GM23338 (cell line): ENCODE results near the gene PBX3. TPM values are rescaled to one million over a fixed set of nuclear protein-coding genes. Genes with fewer than 3 reads are reported as not detected.

Experiments used
- ATAC-seq: fragments of 200-7000 bp; cut with Tn5 transposase; 3 replicates; pipeline ENCODE4 v1.9.1; 2020
- DNase-seq: peaks from one replicate; pipeline ENCODE4 v3.0.0-alpha.2; 2015; ENCODE audit warnings: low spot score
- H2AFZ ChIP-seq: fragments of 200-600 bp; sonication (generic); 2 replicates; pipeline ENCODE4 v1.8.0; 2016; ENCODE audit warnings: antibody characterized with exemption, mild to moderate bottlenecking, moderate library complexity
- H3F3A ChIP-seq: fragments of 200-600 bp; sonication (generic); replicated peaks from 2 replicates; pipeline ENCODE4 v1.8.0; 2017; ENCODE audit warnings: antibody characterized with exemption, mixed run types, low read depth
- H3K27ac ChIP-seq: fragments of 200-600 bp; sonication (generic); 2 replicates; pipeline ENCODE4 v1.6.1; 2016; ENCODE audit warnings: low read depth
- H3K27me3 ChIP-seq: fragments of 200-600 bp; sonication (generic); 2 replicates; pipeline ENCODE4 v1.8.0; 2016; ENCODE audit warnings: mild to moderate bottlenecking, mixed run types, moderate library complexity; ENCODE audit not compliant: insufficient read depth
- H3K36me3 ChIP-seq: fragments of 200-600 bp; sonication (generic); 2 replicates; pipeline ENCODE4 v1.8.0; 2016; ENCODE audit warnings: mild to moderate bottlenecking; ENCODE audit not compliant: insufficient read depth
- H3K4me1 ChIP-seq: fragments of 200-600 bp; sonication (generic); 2 replicates; pipeline ENCODE4 v1.8.0; 2016; ENCODE audit warnings: mild to moderate bottlenecking, moderate library complexity; ENCODE audit not compliant: insufficient read depth
- H3K4me2 ChIP-seq: fragments of 200-600 bp; sonication (generic); 2 replicates; pipeline ENCODE4 v1.7.1; 2017; ENCODE audit warnings: mixed run types
- H3K4me3 ChIP-seq: fragments of 200-600 bp; sonication (generic); 2 replicates; pipeline ENCODE4 v1.6.1; 2016; ENCODE audit warnings: mixed run types
- H3K79me2 ChIP-seq: fragments of 200-600 bp; sonication (generic); replicated peaks from 2 replicates; pipeline ENCODE4 v1.8.0; 2017; ENCODE audit warnings: mild to moderate bottlenecking; ENCODE audit not compliant: insufficient read depth
- H3K9me2 ChIP-seq: fragments of 200-600 bp; sonication (generic); 2 replicates; pipeline ENCODE4 v1.8.0; 2017; ENCODE audit not compliant: insufficient read depth
- H4K20me1 ChIP-seq: fragments of 200-600 bp; sonication (generic); replicated peaks from 2 replicates; pipeline ENCODE4 v1.8.0; 2017; ENCODE audit warnings: mild to moderate bottlenecking; ENCODE audit not compliant: insufficient read depth
- H3K27ac Mint-ChIP-seq: 2 replicates; pipeline ENCODE4 v1.8.0; 2020; ENCODE audit warnings: inconsistent platforms, mild to moderate bottlenecking, moderate library complexity, mixed read lengths
- H3K27me3 Mint-ChIP-seq: 3 replicates; pipeline ENCODE4 v1.8.0; 2022; ENCODE audit warnings: low read depth, mild to moderate bottlenecking, moderate library complexity, mixed read lengths, inconsistent platforms; ENCODE audit not compliant: insufficient read depth, poor library complexity
- H3K36me3 Mint-ChIP-seq: 3 replicates; pipeline ENCODE4 v1.8.0; 2021; ENCODE audit warnings: low read depth, mild to moderate bottlenecking, inconsistent platforms, moderate library complexity, mixed read lengths
- H3K4me1 Mint-ChIP-seq: 3 replicates; pipeline ENCODE4 v1.8.0; 2020; ENCODE audit warnings: mild to moderate bottlenecking, inconsistent platforms, mixed read lengths
- H3K4me3 Mint-ChIP-seq: 3 replicates; pipeline ENCODE4 v1.8.0; 2021; ENCODE audit warnings: moderate library complexity, mild to moderate bottlenecking, inconsistent platforms, mixed read lengths
- H3K9me3 Mint-ChIP-seq: 3 replicates; pipeline ENCODE4 v1.8.0; 2020; ENCODE audit warnings: moderate library complexity, mild to moderate bottlenecking, inconsistent platforms, mixed read lengths
- CREB1 ChIP-seq: fragments of 250-450 bp; sonication (Bioruptor Pico); IDR thresholded peaks from 2 replicates; pipeline ENCODE4 v1.5.0; 2020; ENCODE audit warnings: low read depth, mild to moderate bottlenecking, moderate library complexity
- EZH2 ChIP-seq: fragments of 200-600 bp; sonication (generic); IDR thresholded peaks from one replicate; pipeline ENCODE4 v1.8.0; 2017; ENCODE audit warnings: antibody characterized with exemption, mild to moderate bottlenecking, low read depth; ENCODE audit not compliant: unreplicated experiment
- EZH2phosphoT487 ChIP-seq: fragments of 200-600 bp; sonication (generic); IDR thresholded peaks from one replicate; pipeline ENCODE4 v1.8.1; 2018; ENCODE audit warnings: antibody characterized with exemption; ENCODE audit not compliant: unreplicated experiment
- NANOG ChIP-seq: IDR thresholded peaks from 2 replicates; pipeline ENCODE4 v1.6.1; 2016; ENCODE audit warnings: antibody characterized with exemption, borderline replicate concordance
- STAT1 ChIP-seq: IDR thresholded peaks from one replicate; pipeline ENCODE4 v1.6.1; 2016; ENCODE audit warnings: antibody characterized with exemption; ENCODE audit not compliant: unreplicated experiment
- ZNF331 ChIP-seq: fragments of 250-450 bp; sonication (Bioruptor Pico); IDR thresholded peaks from 2 replicates; pipeline ENCODE4 v1.5.0; 2020; ENCODE audit warnings: low read depth, mild to moderate bottlenecking, moderate library complexity
- polyA plus RNA-seq: library from polyadenylated mRNA; unstranded; fragments of >200 nt; fragmentation: Nextera tagmentation; extraction: Ambion mirVana; gene quantifications from 2 replicates; pipeline ENCODE4 v1.2.1, GENCODE V29; 2016
- total RNA-seq: library from RNA; depleted of rRNA; stranded (reverse); fragments of >200 nt; shearing (Covaris generic); gene quantifications from 2 replicates; pipeline ENCODE4 v1.2.3, GENCODE V29; 2014
- TF ChIP-seq, protein P1 (sequence below): fragments of 250-450 bp; sonication (Bioruptor Pico); IDR thresholded peaks from 2 replicates; pipeline ENCODE4 v1.5.0; 2020; ENCODE audit warnings: mild to moderate bottlenecking, moderate library complexity
- TF ChIP-seq, protein P2 (sequence below): IDR thresholded peaks from 2 replicates; pipeline ENCODE4 v1.6.1; 2016; ENCODE audit warnings: antibody characterized with exemption
- TF ChIP-seq, protein P3 (sequence below): IDR thresholded peaks from one replicate; pipeline ENCODE4 v1.6.1; 2018; ENCODE audit warnings: antibody characterized with exemption; ENCODE audit not compliant: unreplicated experiment

The PBX3 gene
- total and polyA plus RNA-seq, 2 experiments from 2014 or later: 28.9 to 50.5 TPM

DNA sequence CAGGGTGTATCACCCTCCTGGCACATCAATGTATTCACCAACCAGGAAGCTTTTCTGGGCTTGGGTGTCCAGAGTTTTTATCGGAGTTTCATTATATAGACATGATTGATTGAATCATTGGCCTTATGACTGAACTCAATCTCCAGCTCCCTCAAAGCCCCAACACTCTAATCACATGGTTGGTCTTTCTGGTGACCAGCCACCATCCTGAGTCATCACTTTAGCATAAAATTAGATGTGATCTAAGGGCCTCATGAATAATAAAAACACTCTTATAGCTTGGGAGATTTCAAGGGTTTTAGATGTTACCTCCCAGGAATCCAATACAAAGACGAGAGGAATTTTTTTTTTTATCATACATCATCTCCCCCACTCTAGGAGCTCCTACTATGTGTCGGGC lies 7.7 kb upstream of the PBX3 start (continued):
- TF ChIP-seq, protein P1, sequence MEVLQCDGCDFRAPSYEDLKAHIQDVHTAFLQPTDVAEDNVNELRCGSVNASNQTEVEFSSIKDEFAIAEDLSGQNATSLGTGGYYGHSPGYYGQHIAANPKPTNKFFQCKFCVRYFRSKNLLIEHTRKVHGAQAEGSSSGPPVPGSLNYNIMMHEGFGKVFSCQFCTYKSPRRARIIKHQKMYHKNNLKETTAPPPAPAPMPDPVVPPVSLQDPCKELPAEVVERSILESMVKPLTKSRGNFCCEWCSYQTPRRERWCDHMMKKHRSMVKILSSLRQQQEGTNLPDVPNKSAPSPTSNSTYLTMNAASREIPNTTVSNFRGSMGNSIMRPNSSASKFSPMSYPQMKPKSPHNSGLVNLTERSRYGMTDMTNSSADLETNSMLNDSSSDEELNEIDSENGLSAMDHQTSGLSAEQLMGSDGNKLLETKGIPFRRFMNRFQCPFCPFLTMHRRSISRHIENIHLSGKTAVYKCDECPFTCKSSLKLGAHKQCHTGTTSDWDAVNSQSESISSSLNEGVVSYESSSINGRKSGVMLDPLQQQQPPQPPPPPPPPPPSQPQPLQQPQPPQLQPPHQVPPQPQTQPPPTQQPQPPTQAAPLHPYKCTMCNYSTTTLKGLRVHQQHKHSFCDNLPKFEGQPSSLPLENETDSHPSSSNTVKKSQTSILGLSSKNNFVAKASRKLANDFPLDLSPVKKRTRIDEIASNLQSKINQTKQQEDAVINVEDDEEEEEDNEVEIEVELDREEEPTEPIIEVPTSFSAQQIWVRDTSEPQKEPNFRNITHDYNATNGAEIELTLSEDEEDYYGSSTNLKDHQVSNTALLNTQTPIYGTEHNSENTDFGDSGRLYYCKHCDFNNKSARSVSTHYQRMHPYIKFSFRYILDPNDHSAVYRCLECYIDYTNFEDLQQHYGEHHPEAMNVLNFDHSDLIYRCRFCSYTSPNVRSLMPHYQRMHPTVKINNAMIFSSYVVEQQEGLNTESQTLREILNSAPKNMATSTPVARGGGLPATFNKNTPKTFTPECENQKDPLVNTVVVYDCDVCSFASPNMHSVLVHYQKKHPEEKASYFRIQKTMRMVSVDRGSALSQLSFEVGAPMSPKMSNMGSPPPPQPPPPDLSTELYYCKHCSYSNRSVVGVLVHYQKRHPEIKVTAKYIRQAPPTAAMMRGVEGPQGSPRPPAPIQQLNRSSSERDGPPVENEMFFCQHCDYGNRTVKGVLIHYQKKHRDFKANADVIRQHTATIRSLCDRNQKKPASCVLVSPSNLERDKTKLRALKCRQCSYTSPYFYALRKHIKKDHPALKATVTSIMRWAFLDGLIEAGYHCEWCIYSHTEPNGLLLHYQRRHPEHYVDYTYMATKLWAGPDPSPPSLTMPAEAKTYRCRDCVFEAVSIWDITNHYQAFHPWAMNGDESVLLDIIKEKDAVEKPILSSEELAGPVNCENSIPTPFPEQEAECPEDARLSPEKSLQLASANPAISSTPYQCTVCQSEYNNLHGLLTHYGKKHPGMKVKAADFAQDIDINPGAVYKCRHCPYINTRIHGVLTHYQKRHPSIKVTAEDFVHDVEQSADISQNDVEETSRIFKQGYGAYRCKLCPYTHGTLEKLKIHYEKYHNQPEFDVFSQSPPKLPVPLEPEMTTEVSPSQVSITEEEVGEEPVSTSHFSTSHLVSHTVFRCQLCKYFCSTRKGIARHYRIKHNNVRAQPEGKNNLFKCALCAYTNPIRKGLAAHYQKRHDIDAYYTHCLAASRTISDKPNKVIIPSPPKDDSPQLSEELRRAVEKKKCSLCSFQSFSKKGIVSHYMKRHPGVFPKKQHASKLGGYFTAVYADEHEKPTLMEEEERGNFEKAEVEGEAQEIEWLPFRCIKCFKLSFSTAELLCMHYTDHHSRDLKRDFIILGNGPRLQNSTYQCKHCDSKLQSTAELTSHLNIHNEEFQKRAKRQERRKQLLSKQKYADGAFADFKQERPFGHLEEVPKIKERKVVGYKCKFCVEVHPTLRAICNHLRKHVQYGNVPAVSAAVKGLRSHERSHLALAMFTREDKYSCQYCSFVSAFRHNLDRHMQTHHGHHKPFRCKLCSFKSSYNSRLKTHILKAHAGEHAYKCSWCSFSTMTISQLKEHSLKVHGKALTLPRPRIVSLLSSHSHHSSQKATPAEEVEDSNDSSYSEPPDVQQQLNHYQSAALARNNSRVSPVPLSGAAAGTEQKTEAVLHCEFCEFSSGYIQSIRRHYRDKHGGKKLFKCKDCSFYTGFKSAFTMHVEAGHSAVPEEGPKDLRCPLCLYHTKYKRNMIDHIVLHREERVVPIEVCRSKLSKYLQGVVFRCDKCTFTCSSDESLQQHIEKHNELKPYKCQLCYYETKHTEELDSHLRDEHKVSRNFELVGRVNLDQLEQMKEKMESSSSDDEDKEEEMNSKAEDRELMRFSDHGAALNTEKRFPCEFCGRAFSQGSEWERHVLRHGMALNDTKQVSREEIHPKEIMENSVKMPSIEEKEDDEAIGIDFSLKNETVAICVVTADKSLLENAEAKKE (CRISPR knock-in tag): no peak
- TF ChIP-seq EZH2phosphoT487 (no peak), STAT1 (no peak), NANOG (no peak), EZH2 (no peak), CREB1 (CRISPR knock-in tag) (no peak)
- TF ChIP-seq, protein P2, sequence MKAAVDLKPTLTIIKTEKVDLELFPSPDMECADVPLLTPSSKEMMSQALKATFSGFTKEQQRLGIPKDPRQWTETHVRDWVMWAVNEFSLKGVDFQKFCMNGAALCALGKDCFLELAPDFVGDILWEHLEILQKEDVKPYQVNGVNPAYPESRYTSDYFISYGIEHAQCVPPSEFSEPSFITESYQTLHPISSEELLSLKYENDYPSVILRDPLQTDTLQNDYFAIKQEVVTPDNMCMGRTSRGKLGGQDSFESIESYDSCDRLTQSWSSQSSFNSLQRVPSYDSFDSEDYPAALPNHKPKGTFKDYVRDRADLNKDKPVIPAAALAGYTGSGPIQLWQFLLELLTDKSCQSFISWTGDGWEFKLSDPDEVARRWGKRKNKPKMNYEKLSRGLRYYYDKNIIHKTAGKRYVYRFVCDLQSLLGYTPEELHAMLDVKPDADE: no peak

DNA sequence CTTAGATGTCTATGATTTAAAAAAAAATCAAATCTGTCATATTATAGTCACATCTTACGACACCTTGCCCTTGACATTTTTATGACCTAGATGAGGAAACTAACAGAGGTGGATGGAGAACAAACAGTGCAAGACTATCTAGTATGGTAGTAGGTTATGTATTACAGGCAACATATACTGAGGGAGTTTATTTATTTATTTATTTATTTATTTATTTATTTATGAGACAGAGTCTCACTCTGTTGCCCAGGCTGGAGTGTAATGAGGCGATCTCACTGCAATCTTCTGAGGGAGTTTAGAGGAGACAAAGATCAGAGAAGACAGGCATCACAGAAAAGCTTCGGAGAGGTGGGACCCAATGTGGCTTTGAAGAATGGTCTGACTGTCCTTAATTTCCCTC lies 4.5 kb upstream of the PBX3 start:
- H3K4me2 ChIP-seq: no peak overlapping the region
- H3K27me3 Mint-ChIP-seq: peaks cover 11% of the 10 kb centered on the region
- DNase-seq (no peak), ATAC-seq (no peak)
- H3K4me1 Mint-ChIP-seq: peaks cover 13% of the 10 kb centered on the region
- no peak overlapping the region for H3K27ac Mint-ChIP-seq
- no peaks in the 10 kb centered on the region for H3K36me3 Mint-ChIP-seq
- no peak overlapping the region for H3K4me3 ChIP-seq
- H3K27ac ChIP-seq: no peak overlapping the region
- no peak overlapping the region for H2AFZ ChIP-seq
- peaks cover 8% of the 10 kb centered on the region; the same call in 1 of the 2 replicates for H3K27me3 ChIP-seq
- H4K20me1 ChIP-seq: no peaks in the 10 kb centered on the region
- peaks cover 11% of the 10 kb centered on the region; the same call in 1 of the 2 replicates for H3K4me1 ChIP-seq
- H3K36me3 ChIP-seq: no peaks in the 10 kb centered on the region
- no peak for TF ChIP-seq STAT1
- TF ChIP-seq EZH2: no peak
- TF ChIP-seq ZNF331: no peak
- TF ChIP-seq, protein P2: no peak
- TF ChIP-seq, protein P3, sequence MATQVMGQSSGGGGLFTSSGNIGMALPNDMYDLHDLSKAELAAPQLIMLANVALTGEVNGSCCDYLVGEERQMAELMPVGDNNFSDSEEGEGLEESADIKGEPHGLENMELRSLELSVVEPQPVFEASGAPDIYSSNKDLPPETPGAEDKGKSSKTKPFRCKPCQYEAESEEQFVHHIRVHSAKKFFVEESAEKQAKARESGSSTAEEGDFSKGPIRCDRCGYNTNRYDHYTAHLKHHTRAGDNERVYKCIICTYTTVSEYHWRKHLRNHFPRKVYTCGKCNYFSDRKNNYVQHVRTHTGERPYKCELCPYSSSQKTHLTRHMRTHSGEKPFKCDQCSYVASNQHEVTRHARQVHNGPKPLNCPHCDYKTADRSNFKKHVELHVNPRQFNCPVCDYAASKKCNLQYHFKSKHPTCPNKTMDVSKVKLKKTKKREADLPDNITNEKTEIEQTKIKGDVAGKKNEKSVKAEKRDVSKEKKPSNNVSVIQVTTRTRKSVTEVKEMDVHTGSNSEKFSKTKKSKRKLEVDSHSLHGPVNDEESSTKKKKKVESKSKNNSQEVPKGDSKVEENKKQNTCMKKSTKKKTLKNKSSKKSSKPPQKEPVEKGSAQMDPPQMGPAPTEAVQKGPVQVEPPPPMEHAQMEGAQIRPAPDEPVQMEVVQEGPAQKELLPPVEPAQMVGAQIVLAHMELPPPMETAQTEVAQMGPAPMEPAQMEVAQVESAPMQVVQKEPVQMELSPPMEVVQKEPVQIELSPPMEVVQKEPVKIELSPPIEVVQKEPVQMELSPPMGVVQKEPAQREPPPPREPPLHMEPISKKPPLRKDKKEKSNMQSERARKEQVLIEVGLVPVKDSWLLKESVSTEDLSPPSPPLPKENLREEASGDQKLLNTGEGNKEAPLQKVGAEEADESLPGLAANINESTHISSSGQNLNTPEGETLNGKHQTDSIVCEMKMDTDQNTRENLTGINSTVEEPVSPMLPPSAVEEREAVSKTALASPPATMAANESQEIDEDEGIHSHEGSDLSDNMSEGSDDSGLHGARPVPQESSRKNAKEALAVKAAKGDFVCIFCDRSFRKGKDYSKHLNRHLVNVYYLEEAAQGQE: no peak
- no peak for TF ChIP-seq EZH2phosphoT487
- H3K4me3 Mint-ChIP-seq: no peak overlapping the region
- no peaks in the 10 kb centered on the region for H3K9me3 Mint-ChIP-seq
- 0 out of 2 replicates have a peak, but pooled peaks cover 3% of the 10 kb centered on the region for H3F3A ChIP-seq
- peaks cover 4% of the 10 kb centered on the region; the same call in 1 of the 2 replicates for H3K9me2 ChIP-seq
- no peaks in the 10 kb centered on the region for H3K79me2 ChIP-seq
